ENCODE measurements around the gene COLEC11.

Gene COLEC11

GRCh38 chr2:3677436-3677835 is 82.5 kb downstream of the COLEC11 start (continued):
- TF ChIP-seq CREB5 (CRISPR knock-in tag; IDR thresholded peaks at IDR 0.05; ENCODE audit: low read depth) (no peak), ESRRG (CRISPR knock-in tag; IDR thresholded peaks at IDR 0.05) (no peak), ISL1 (CRISPR knock-in tag; IDR thresholded peaks at IDR 0.05) (no peak), CSDC2 (CRISPR knock-in tag; IDR thresholded peaks at IDR 0.05) (no peak), ZC3H10 (CRISPR knock-in tag; IDR thresholded peaks at IDR 0.05) (no peak)

- TF ChIP-seq CSRNP3 (CRISPR knock-in tag; IDR thresholded peaks at IDR 0.05) (no peak), ZC3H10 (CRISPR knock-in tag; IDR thresholded peaks at IDR 0.05) (no peak), ZFP30 (CRISPR knock-in tag; IDR thresholded peaks at IDR 0.05) (no peak), ESRRG (CRISPR knock-in tag; IDR thresholded peaks at IDR 0.05) (no peak), ZNF70 (CRISPR knock-in tag; IDR thresholded peaks at IDR 0.05) (no peak), GLIS3 (CRISPR knock-in tag; IDR thresholded peaks at IDR 0.05) (no peak), TOX (CRISPR knock-in tag; IDR thresholded peaks at IDR 0.05; ENCODE audit: borderline replicate concordance) (no peak), SNAI2 (CRISPR knock-in tag; IDR thresholded peaks at IDR 0.05) (no peak), ISL1 (CRISPR knock-in tag; IDR thresholded peaks at IDR 0.05) (no peak), BACH2 (CRISPR knock-in tag; IDR thresholded peaks at IDR 0.05; ENCODE audit: borderline replicate concordance) (no peak), CREB5 (CRISPR knock-in tag; IDR thresholded peaks at IDR 0.05; ENCODE audit: low read depth) (no peak), ZNF565 (CRISPR knock-in tag; conservative IDR thresholded peaks at IDR 0.05; ENCODE audit: low read depth) (no peak), RARB (CRISPR knock-in tag; IDR thresholded peaks at IDR 0.05) (no peak), CSDC2 (CRISPR knock-in tag; IDR thresholded peaks at IDR 0.05) (no peak), ARNTL (CRISPR knock-in tag; IDR thresholded peaks at IDR 0.05; ENCODE audit: borderline replicate concordance, low read depth) (no peak), ZNF8 (CRISPR knock-in tag; IDR thresholded peaks at IDR 0.05) (no peak), PPARA (CRISPR knock-in tag; IDR thresholded peaks at IDR 0.05; ENCODE audit: borderline replicate concordance) (no peak), TSHZ2 (CRISPR knock-in tag; IDR thresholded peaks at IDR 0.05) (no peak), OSR1 (CRISPR knock-in tag; IDR thresholded peaks at IDR 0.05) (no peak)
- no peak for ATAC-seq
These were observed 83.3 kb downstream of the COLEC11 start for GRCh38 chr2:3678212-3678611.

- no peak for TF ChIP-seq SNAI2 (CRISPR knock-in tag; IDR thresholded peaks at IDR 0.05)
- no peak for ATAC-seq
These were observed 84.3 kb downstream of the COLEC11 start for GRCh38 chr2:3679180-3679579.

GRCh38 chr2:3679616-3680393 is 84.9 kb downstream of the COLEC11 start:
- no peak for ATAC-seq
- no peak for TF ChIP-seq TOX (CRISPR knock-in tag; IDR thresholded peaks at IDR 0.05; ENCODE audit: borderline replicate concordance)
- no peak for TF ChIP-seq PPARA (CRISPR knock-in tag; IDR thresholded peaks at IDR 0.05; ENCODE audit: borderline replicate concordance)
- no peak for TF ChIP-seq TSHZ2 (CRISPR knock-in tag; IDR thresholded peaks at IDR 0.05)
- TF ChIP-seq CSRNP3 (CRISPR knock-in tag; IDR thresholded peaks at IDR 0.05) = no peak
- TF ChIP-seq ESRRG (CRISPR knock-in tag; IDR thresholded peaks at IDR 0.05) = no peak
- TF ChIP-seq ARNTL (CRISPR knock-in tag; IDR thresholded peaks at IDR 0.05; ENCODE audit: borderline replicate concordance, low read depth) = no peak
- no peak for TF ChIP-seq TCF4 (CRISPR knock-in tag; IDR thresholded peaks at IDR 0.05; ENCODE audit: borderline replicate concordance)
- TF ChIP-seq CREB5 (CRISPR knock-in tag; IDR thresholded peaks at IDR 0.05; ENCODE audit: low read depth) = no peak
- no peak for TF ChIP-seq RARB (CRISPR knock-in tag; IDR thresholded peaks at IDR 0.05)
- TF ChIP-seq ZFP3 (CRISPR knock-in tag; IDR thresholded peaks at IDR 0.05) = no peak
- TF ChIP-seq BACH2 (CRISPR knock-in tag; IDR thresholded peaks at IDR 0.05; ENCODE audit: borderline replicate concordance) = no peak
- TF ChIP-seq SNAI2 (CRISPR knock-in tag; IDR thresholded peaks at IDR 0.05) = no peak
